GM18505 (cell line): ENCODE data around the gene ASNSD1.
"Not testable (repeated sequence)": the region's sequence is repeated elsewhere in the genome, so short reads cannot be mapped to it uniquely, and the experiment has no call there.

Experiments used
- ATAC-seq: cut with Tn5 transposase; IDR thresholded peaks from one replicate; pipeline ENCODE4 v1.9.1; 2021; ENCODE audit not compliant: unreplicated experiment
- POLR2A ChIP-seq: IDR thresholded peaks from 4 replicates; pipeline ENCODE4 v1.6.1; 2011; ENCODE audit warnings: borderline replicate concordance; ENCODE audit not compliant: insufficient read depth, insufficient read length; ENCODE audit errors: extremely low read depth

The ASNSD1 gene

GRCh38 chr2:189657867-189658266 is 3.4 kb upstream of the ASNSD1 start:
- no peak for TF ChIP-seq POLR2A
- peak; percentile 33 for ATAC-seq

GRCh38 chr2:189658306-189659212 is 2.7 kb upstream of the ASNSD1 start:
- no peak for ATAC-seq
- no peak for TF ChIP-seq POLR2A

- no peak for ATAC-seq
Observed at GRCh38 chr2:189659734-189660133, 1.5 kb upstream of the ASNSD1 start.

GRCh38 chr2:189660803-189661147 is 484 bp upstream of the ASNSD1 start:
- TF ChIP-seq POLR2A = no peak
- ATAC-seq = no peak

More at GRCh38 chr2:189659734-189660133, 1.5 kb upstream of the ASNSD1 start:
- no peak for TF ChIP-seq POLR2A

GRCh38 chr2:189661957-189662321 is 680 bp downstream of the ASNSD1 start:
- no peak for ATAC-seq
- TF ChIP-seq POLR2A = no peak

GRCh38 chr2:189662669-189663226 is 1.5 kb downstream of the ASNSD1 start:
- no peak for TF ChIP-seq POLR2A
- no peak for ATAC-seq

- not testable (repeated sequence) for ATAC-seq
Observed at GRCh38 chr2:189663319-189663718, 2.1 kb downstream of the ASNSD1 start.

- TF ChIP-seq POLR2A = no peak
- no peak for ATAC-seq
Observed at GRCh38 chr2:189669913-189670312, 8.7 kb downstream of the ASNSD1 start.

- ATAC-seq = peak; percentile 21
- TF ChIP-seq POLR2A = no peak
Observed at GRCh38 chr2:189673661-189674373, 12.6 kb downstream of the ASNSD1 start.

- ATAC-seq = peak; percentile 98
- peak; percentile 83 for TF ChIP-seq POLR2A
Observed at GRCh38 chr2:189674374-189675112, 13.3 kb downstream of the ASNSD1 start, which contains the start of gene ANKAR. Gene ANKAR, plus strand, starts transcription at chr2:189674670. Its CDS starts 1,821 bp downstream, at chr2:189676491.

GRCh38 chr2:189676471-189676870 is 15.2 kb downstream of the ASNSD1 start:
- ATAC-seq = no peak
- TF ChIP-seq POLR2A = no peak

GRCh38 chr2:189679226-189679625 is 18.0 kb downstream of the ASNSD1 start:
- no peak for ATAC-seq
- TF ChIP-seq POLR2A = no peak

- TF ChIP-seq POLR2A = no peak
- no peak for ATAC-seq
Observed at GRCh38 chr2:189681203-189681602, 19.9 kb downstream of the ASNSD1 start.
